ENCODE results near the gene PMM1.

Gene PMM1

DNA sequence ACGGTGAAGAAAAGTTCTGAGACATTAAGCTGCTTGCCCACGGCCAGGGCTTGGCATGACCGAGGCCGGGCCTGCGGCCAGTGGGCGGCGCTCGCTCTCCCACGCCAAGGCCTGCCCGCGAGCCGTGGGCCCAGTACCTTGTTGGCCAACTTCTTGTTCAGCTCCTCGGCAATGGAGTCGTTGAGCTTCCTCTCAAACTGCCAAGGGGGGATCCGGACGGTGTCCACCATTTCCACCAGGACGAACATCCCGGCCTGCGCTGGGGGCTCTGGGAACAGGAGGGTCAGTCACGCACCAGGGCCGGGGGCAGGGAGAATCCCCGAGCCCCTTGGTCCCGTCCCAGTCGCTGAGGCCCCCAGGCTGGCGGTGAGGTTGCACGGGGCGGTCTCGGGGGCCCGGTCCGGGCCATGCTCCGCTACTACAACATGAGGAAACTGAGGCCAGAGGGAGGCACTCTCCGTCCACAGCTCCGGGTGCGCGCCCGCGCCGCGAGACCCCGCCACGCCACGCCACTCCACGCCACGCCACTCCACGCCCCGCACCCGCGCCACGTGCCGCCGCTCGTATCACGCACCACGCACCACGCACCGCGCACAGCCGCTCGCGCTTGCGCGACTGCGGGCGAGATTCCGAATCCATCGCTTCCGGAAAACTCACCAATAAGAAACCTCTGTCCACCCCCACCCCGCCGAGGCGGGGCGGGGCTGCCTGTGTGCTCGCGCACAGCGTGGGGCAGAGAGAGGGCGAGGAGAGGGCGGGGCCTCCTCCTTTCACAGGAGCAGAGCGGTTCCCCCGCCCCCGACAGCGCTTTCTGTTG lies 45.6 kb downstream of the PMM1 start, which contains the start of gene POLR3H:
Gene POLR3H, minus strand, starts transcription at position 617 of the 817 bp plus-strand sequence. Its CDS starts 369 bp downstream, at position 248.
- Histone ChIP-seq H3K9ac (ENCODE audit: low read length) (peak within 1 kb of the TSS; percentile 77), H3K9me3 (ENCODE audit: control insufficient read depth, low read depth, low read length) (no peaks in the 10 kb centered on the region)

GRCh38 chr22:41542224-41542623 lies 47.4 kb downstream of the PMM1 start:
- Histone ChIP-seq H3K36me3 (ENCODE audit: control insufficient read depth, low read depth, low read length) (no peaks in the 10 kb centered on the region), H3K27ac (ENCODE audit: low read length) (no peak overlapping the region), H3K9ac (ENCODE audit: low read length) (no peak overlapping the region), H3K4me1 (ENCODE audit: control insufficient read depth, low read depth, low read length) (peaks cover 8% of the 10 kb centered on the region), H3K27me3 (ENCODE audit: control insufficient read depth, insufficient read depth, low read length) (no peaks in the 10 kb centered on the region), H3K9me3 (ENCODE audit: control insufficient read depth, low read depth, low read length) (no peaks in the 10 kb centered on the region), H3K4me3 (ENCODE audit: low read length) (no peak overlapping the region)

More for the DNA sequence above, 45.6 kb downstream of the PMM1 start, which contains the start of gene POLR3H:
- H3K27me3 ChIP-seq (ENCODE audit: control insufficient read depth, insufficient read depth, low read length), result no peaks in the 10 kb centered on the region
- H3K36me3 ChIP-seq (ENCODE audit: control insufficient read depth, low read depth, low read length), result no peaks in the 10 kb centered on the region
- peaks cover 8% of the 10 kb centered on the region for H3K4me1 ChIP-seq (ENCODE audit: control insufficient read depth, low read depth, low read length)
- no peak within 1 kb of the TSS for H3K27ac ChIP-seq (ENCODE audit: low read length)
- H3K4me3 ChIP-seq (ENCODE audit: low read length), result peak within 1 kb of the TSS; percentile 81

GRCh38 chr22:41541484-41541883 lies 48.2 kb downstream of the PMM1 start:
- H3K4me3 ChIP-seq (ENCODE audit: low read length), result no peak overlapping the region
- H3K9me3 ChIP-seq (ENCODE audit: control insufficient read depth, low read depth, low read length), result no peaks in the 10 kb centered on the region
- no peaks in the 10 kb centered on the region for H3K27me3 ChIP-seq (ENCODE audit: control insufficient read depth, insufficient read depth, low read length)
- peaks cover 8% of the 10 kb centered on the region for H3K4me1 ChIP-seq (ENCODE audit: control insufficient read depth, low read depth, low read length)
- H3K36me3 ChIP-seq (ENCODE audit: control insufficient read depth, low read depth, low read length), result no peaks in the 10 kb centered on the region
- no peak overlapping the region for H3K27ac ChIP-seq (ENCODE audit: low read length)
- no peak overlapping the region for H3K9ac ChIP-seq (ENCODE audit: low read length)

DNA sequence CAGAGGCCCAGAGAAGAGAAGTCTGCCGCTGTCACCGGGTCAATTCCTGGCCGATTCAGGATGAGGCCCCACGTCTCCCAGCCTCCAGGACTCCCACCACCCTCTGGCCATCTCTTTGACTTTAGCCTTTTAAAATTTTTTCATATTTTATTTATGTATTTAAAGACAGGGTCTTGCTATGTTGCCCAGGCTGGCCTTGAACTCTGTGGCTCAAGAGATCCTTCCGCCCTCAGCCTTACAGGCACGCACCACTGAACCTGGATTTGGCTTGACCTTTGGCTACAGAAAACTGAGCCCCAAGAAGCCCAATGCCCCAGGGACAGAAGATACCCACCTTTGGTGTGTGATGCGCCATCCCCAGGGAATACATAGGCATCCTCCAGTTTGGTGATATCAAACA lies 49.3 kb downstream of the PMM1 start:
- Histone ChIP-seq H3K4me1 (ENCODE audit: control insufficient read depth, low read depth, low read length) (peaks cover 8% of the 10 kb centered on the region), H3K27ac (ENCODE audit: low read length) (no peak overlapping the region), H3K9ac (ENCODE audit: low read length) (no peak overlapping the region), H3K9me3 (ENCODE audit: control insufficient read depth, low read depth, low read length) (no peaks in the 10 kb centered on the region), H3K27me3 (ENCODE audit: control insufficient read depth, insufficient read depth, low read length) (no peaks in the 10 kb centered on the region), H3K36me3 (ENCODE audit: control insufficient read depth, low read depth, low read length) (no peaks in the 10 kb centered on the region), H3K4me3 (ENCODE audit: low read length) (no peak overlapping the region)

GRCh38 chr22:41540006-41540315 lies 49.7 kb downstream of the PMM1 start:
- Histone ChIP-seq H3K36me3 (ENCODE audit: control insufficient read depth, low read depth, low read length) (no peaks in the 10 kb centered on the region), H3K27me3 (ENCODE audit: control insufficient read depth, insufficient read depth, low read length) (no peaks in the 10 kb centered on the region), H3K9ac (ENCODE audit: low read length) (no peak overlapping the region), H3K4me1 (ENCODE audit: control insufficient read depth, low read depth, low read length) (peaks cover 7% of the 10 kb centered on the region), H3K27ac (ENCODE audit: low read length) (no peak overlapping the region), H3K4me3 (ENCODE audit: low read length) (no peak overlapping the region), H3K9me3 (ENCODE audit: control insufficient read depth, low read depth, low read length) (no peaks in the 10 kb centered on the region)

DNA sequence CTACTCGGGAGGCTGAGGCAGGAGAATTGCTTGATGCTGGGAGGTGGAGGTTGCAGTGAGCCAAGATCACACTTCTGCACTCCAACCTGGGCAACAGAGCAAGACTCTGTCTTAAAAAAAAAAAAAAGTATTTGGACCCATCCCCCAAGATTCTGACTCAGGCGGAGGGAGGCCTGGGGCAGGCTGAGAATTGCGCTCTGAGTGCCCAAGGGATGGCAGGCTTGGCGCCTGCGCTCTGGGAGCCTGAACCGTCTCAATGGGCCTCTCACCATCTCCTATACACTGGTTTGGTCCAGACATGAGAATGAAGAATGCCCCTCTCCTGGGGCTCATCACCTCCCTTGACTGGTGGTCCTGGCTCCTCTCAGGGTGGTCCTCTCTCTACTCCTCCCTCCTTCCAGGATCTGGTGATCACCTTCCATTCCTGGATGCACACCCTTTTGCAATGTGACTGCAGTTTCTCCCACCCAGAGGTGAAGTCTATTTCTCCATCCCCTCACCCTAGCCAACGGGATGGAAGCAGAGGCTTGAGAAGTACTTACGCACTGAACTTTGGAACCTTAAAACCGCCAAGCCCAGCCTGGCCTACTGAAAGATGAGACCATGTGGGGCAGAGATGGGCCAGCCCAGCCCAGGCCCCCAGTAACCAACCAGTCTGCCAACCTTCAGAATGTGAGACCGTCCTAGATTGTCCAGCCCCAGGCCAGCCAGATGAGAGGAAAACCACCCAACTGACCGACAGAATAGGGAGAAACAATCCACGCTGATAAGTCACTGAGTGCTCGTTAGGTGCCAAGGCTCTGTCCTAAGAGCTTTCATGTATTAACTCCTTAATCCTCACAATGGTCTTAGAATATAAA lies 50.3 kb downstream of the PMM1 start:
- H3K27ac ChIP-seq (ENCODE audit: low read length), result no peak overlapping the region
- no peaks in the 10 kb centered on the region for H3K9me3 ChIP-seq (ENCODE audit: control insufficient read depth, low read depth, low read length)
- H3K36me3 ChIP-seq (ENCODE audit: control insufficient read depth, low read depth, low read length), result no peaks in the 10 kb centered on the region
- H3K4me1 ChIP-seq (ENCODE audit: control insufficient read depth, low read depth, low read length), result peaks cover 2% of the 10 kb centered on the region
- no peak overlapping the region for H3K4me3 ChIP-seq (ENCODE audit: low read length)
- no peak overlapping the region for H3K9ac ChIP-seq (ENCODE audit: low read length)
- H3K27me3 ChIP-seq (ENCODE audit: control insufficient read depth, insufficient read depth, low read length), result no peaks in the 10 kb centered on the region

GRCh38 chr22:41538583-41538982 lies 51.1 kb downstream of the PMM1 start:
- H3K27ac ChIP-seq (ENCODE audit: low read length), result no peak overlapping the region
- H3K9me3 ChIP-seq (ENCODE audit: control insufficient read depth, low read depth, low read length), result no peaks in the 10 kb centered on the region
- H3K36me3 ChIP-seq (ENCODE audit: control insufficient read depth, low read depth, low read length), result no peaks in the 10 kb centered on the region
- H3K4me3 ChIP-seq (ENCODE audit: low read length), result no peak overlapping the region
- H3K27me3 ChIP-seq (ENCODE audit: control insufficient read depth, insufficient read depth, low read length), result no peaks in the 10 kb centered on the region
- no peak overlapping the region for H3K9ac ChIP-seq (ENCODE audit: low read length)
- peaks cover 2% of the 10 kb centered on the region for H3K4me1 ChIP-seq (ENCODE audit: control insufficient read depth, low read depth, low read length)

GRCh38 chr22:41537203-41537602 lies 52.4 kb downstream of the PMM1 start:
- Histone ChIP-seq H3K27ac (ENCODE audit: low read length) (no peak overlapping the region), H3K9me3 (ENCODE audit: control insufficient read depth, low read depth, low read length) (no peaks in the 10 kb centered on the region), H3K4me1 (ENCODE audit: control insufficient read depth, low read depth, low read length) (peaks cover 4% of the 10 kb centered on the region), H3K9ac (ENCODE audit: low read length) (no peak overlapping the region), H3K36me3 (ENCODE audit: control insufficient read depth, low read depth, low read length) (peaks cover 4% of the 10 kb centered on the region), H3K27me3 (ENCODE audit: control insufficient read depth, insufficient read depth, low read length) (no peaks in the 10 kb centered on the region), H3K4me3 (ENCODE audit: low read length) (no peak overlapping the region)

DNA sequence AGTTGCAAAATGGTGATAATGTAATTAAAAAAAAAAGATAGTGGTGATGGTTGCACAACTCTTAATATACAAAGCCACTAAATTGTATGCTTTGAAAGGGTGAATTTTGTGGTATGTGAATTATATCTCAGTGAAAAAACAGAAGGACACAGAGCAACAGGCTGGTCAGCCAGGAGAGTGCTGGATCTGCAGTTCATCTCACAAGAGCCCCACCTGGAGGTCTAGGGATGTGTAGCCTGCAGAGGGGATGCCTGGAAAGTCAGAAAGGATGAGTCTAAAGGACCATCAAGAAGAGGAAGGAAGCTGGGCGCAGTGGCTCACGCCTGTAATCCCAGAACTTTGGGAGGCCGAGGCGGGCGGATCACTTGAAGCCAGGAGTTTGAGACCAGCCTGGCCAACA lies 54.4 kb downstream of the PMM1 start:
- Histone ChIP-seq H3K27me3 (ENCODE audit: control insufficient read depth, insufficient read depth, low read length) (no peaks in the 10 kb centered on the region), H3K27ac (ENCODE audit: low read length) (no peak overlapping the region), H3K36me3 (ENCODE audit: control insufficient read depth, low read depth, low read length) (peaks cover 16% of the 10 kb centered on the region), H3K9me3 (ENCODE audit: control insufficient read depth, low read depth, low read length) (no peaks in the 10 kb centered on the region), H3K9ac (ENCODE audit: low read length) (no peak overlapping the region), H3K4me3 (ENCODE audit: low read length) (no peak overlapping the region), H3K4me1 (ENCODE audit: control insufficient read depth, low read depth, low read length) (peaks cover 4% of the 10 kb centered on the region)

- peaks cover 18% of the 10 kb centered on the region for H3K36me3 ChIP-seq (ENCODE audit: control insufficient read depth, low read depth, low read length)
- no peaks in the 10 kb centered on the region for H3K27me3 ChIP-seq (ENCODE audit: control insufficient read depth, insufficient read depth, low read length)
- H3K4me3 ChIP-seq (ENCODE audit: low read length), result no peak overlapping the region
- H3K9ac ChIP-seq (ENCODE audit: low read length), result no peak overlapping the region
- no peak overlapping the region for H3K27ac ChIP-seq (ENCODE audit: low read length)
- H3K9me3 ChIP-seq (ENCODE audit: control insufficient read depth, low read depth, low read length), result no peaks in the 10 kb centered on the region
- peaks cover 4% of the 10 kb centered on the region for H3K4me1 ChIP-seq (ENCODE audit: control insufficient read depth, low read depth, low read length)
Measured at GRCh38 chr22:41534219-41534618, 55.4 kb downstream of the PMM1 start.

DNA sequence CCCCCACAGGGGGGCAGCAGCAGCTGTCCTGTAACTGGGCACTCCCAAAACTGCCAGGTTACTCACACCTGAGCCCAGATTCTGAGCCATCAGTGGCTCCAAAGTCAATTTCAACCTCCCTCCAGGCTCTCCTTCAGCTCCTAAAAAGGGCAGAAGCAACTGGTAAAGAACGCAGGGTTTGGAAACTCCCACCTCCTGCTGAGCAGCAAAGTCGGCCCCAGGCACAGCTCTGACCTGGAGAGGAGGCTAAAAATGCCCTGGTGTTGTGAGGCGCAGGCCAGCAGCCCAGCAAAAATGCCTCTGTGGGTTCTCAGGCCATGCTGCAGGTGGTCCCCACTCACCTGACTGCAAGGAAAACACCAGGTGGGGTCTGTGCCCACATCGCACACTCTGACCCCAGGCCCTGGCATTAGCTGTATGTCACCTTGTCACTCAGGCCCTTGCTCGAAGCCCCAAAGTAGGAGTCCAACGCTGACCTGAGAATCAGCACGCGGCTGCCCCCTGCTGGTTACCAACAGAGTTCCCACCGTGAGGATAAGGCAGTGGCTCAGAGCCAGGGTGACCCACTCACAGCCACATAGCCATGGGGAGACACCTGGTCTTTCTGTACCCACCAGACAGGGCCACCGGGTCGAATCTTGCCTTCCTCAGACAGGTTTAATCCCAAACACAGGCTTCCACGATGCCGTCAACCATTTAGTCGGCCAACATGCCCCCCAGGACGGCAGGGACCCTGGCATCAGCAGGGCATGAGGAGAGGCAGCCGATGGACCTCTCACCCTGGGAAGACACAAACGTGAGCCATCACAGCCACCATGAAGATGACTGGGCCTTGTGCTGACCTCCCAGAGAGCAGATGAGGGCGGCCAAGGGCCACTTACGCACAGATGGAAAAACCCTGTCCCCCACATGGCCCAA lies 56.5 kb downstream of the PMM1 start:
- H3K27ac ChIP-seq (ENCODE audit: low read length), result no peak overlapping the region
- H3K4me1 ChIP-seq (ENCODE audit: control insufficient read depth, low read depth, low read length), result peaks cover 4% of the 10 kb centered on the region
- H3K4me3 ChIP-seq (ENCODE audit: low read length), result no peak overlapping the region
- no peaks in the 10 kb centered on the region for H3K27me3 ChIP-seq (ENCODE audit: control insufficient read depth, insufficient read depth, low read length)
- H3K9ac ChIP-seq (ENCODE audit: low read length), result no peak overlapping the region
- H3K9me3 ChIP-seq (ENCODE audit: control insufficient read depth, low read depth, low read length), result no peaks in the 10 kb centered on the region
- peaks cover 29% of the 10 kb centered on the region for H3K36me3 ChIP-seq (ENCODE audit: control insufficient read depth, low read depth, low read length)
